Heart right ventricle (tissue), 16 donors: ENCODE measurements around the gene PRICKLE1. TPM values are rescaled to one million over a fixed set of nuclear protein-coding genes. Genes with fewer than 3 reads are reported as not detected.

Source experiments
- ATAC-seq, 8 donors: fragments of 200-7000 bp; cut with Tn5 transposase; one replicate each; pipeline ENCODE4 v1.9.1; 2020; ENCODE audit warnings: mild to moderate bottlenecking in 8 of 8, moderate library complexity in 8 of 8, moderate number of reproducible peaks in 1 of 8
- DNase-seq, 2 donors: peaks; one replicate each; pipeline ENCODE4 v3.0.0-alpha.2; 2020
- H3K27ac ChIP-seq, 10 donors: fragments of 200-600 bp; sonication (generic) in 2 of 10; one replicate each; pipeline versions ENCODE4 v1.5.0 to v1.8.0; 2020 to 2022; ENCODE audit warnings: mild to moderate bottlenecking in 3 of 10
- H3K27me3 ChIP-seq, 7 donors: fragments of 200-600 bp; one replicate each; pipeline ENCODE4 v1.8.0; 2021 to 2022; ENCODE audit warnings: mild to moderate bottlenecking in 2 of 7
- H3K36me3 ChIP-seq, 9 donors: fragments of 200-600 bp; sonication (generic) in 1 of 9; one replicate each; pipeline versions ENCODE4 v1.5.0 to v1.8.0; 2020 to 2022; ENCODE audit warnings: mild to moderate bottlenecking in 2 of 9
- H3K4me1 ChIP-seq, 9 donors: fragments of 200-600 bp; sonication (generic) in 1 of 9; one replicate each; pipeline versions ENCODE4 v1.5.0 to v1.8.0; 2020 to 2022; ENCODE audit warnings: mild to moderate bottlenecking in 4 of 9
- H3K4me3 ChIP-seq, 10 donors: fragments of 200-600 bp; sonication (generic) in 2 of 10; one replicate each; pipeline versions ENCODE4 v1.5.0 to v1.8.0; 2020 to 2022; ENCODE audit warnings: mild to moderate bottlenecking in 7 of 10, moderate library complexity in 2 of 10
- H3K9me3 ChIP-seq, 11 donors: fragments of 200-600 bp in 10 of 11; sonication (generic) in 2 of 11; one replicate each; pipeline versions ENCODE4 v1.5.0 to v1.8.0; 2013 to 2022; ENCODE audit warnings: mild to moderate bottlenecking in 2 of 11, control low read depth in 1 of 11, moderate library complexity in 1 of 11
- CTCF ChIP-seq, 9 donors: fragments of 200-600 bp; sonication (generic) in 2 of 9; IDR thresholded peaks; one replicate each; pipeline versions ENCODE4 v1.5.0 to v1.8.0; 2021 to 2022; ENCODE audit warnings: antibody characterized with exemption in 9 of 9, mild to moderate bottlenecking in 5 of 9, moderate library complexity in 1 of 9
- WGBS, 2 donors: extraction: QIAGEN DNeasy Blood & Tissue Kit; methylation state at CpG; one replicate each; pipeline ENCODE4 v1.1.7; 2013; ENCODE audit warnings: inconsistent platforms in 1 of 2; 5-methylcytosine and 5-hydroxymethylcytosine counted together
- intact Hi-C, 10 donors: fragments of 100-400 bp; cut with DNase I; formaldehyde crosslinking; loops; one replicate each; pipeline versions ENCODE4 v1.11.1 to v1.14.2; 2022
- polyA plus RNA-seq, 2 donors: library from polyadenylated mRNA; stranded (reverse); fragments of 200-250 nt; gene quantifications; one replicate each; pipeline ENCODE4 v1.2.3, GENCODE V29; 2013
- total RNA-seq, 10 donors: library from RNA; stranded (reverse); fragmentation: NEBNext Ultra II Directional in 3 of 10; extraction: Animal tissue kit (Norgen Biotek cat#: 25700) in 3 of 10; gene quantifications; one replicate each; pipeline versions ENCODE4 v1.2.1 to v1.2.4, GENCODE V29; 2021 to 2023
- donor health status: Arrhythmogenic right ventricular cardiomyopathy.
- donor health status: ischemic (EF 13 %, LVEDD 7.1; RV severe dilation, severe dysfunction).
- donor health status: healthy with polysubstance abuse.
- donor health status: DM: no; HTN: yes; CAD: no.
- donor health status: DM: no; HTN: no; CAD: no.
- donor health status: ischemic (EF 25% LVEDD 6.9; RV normal size, moderate dysfunction).
- donor health status: ischemic (EF 25% LVEDD 5.7; RV mildly dilated, moderate dysfunction).
- donor health status: healthy.
- donor health status: DM: yes; HTN: yes; CAD: no.
- donor health status: Ischemic cardiomyopathy.
- donor health status: ischemic (EF 35%, LVEDD 5.7; RV mildly dilated, moderate dysfunction).
- donor health status: nonischemic (EF 11% LVEDD 7.7; RV severe dilation, severe dysfunction).
- donor health status: DM: yes; HTN: yes; CAD: no.
- donor health status: PGD.
- donor health status: ischemic (EF 29% LVEDD 5.4; RV normal size, mild dysfunction).
- donor health status: nonischemic (EF 23%, LVEDD 6.1; RV moderate dilation, normal function).

The PRICKLE1 gene
- total and polyA plus RNA-seq, 12 donors: 2.9 to 36.9 (median 17.8) TPM

GRCh38 chr12:42524716-42525115 lies 64.8 kb downstream of the PRICKLE1 start:
- no peaks in the 10 kb centered on the region for H3K27me3 ChIP-seq
- no peak for ATAC-seq
- 58 to 78% methylated on average over 5 of the region's 5 CpGs for WGBS, 2 donors

GRCh38 chr12:42516573-42516972 lies 73.0 kb downstream of the PRICKLE1 start:
- H3K9me3 ChIP-seq: peaks cover 0 to 12% (median 5%) of the 10 kb centered on the region in 11 donors
- H3K27me3 ChIP-seq: no peaks in the 10 kb centered on the region
- no peak overlapping the region for H3K4me3 ChIP-seq
- DNase-seq (no peak), ATAC-seq (no peak)
- intact Hi-C loops: no loop called here
- H3K27ac ChIP-seq: no peak overlapping the region
- peaks cover 0 to 4% (median 0%) of the 10 kb centered on the region in 9 donors for H3K4me1 ChIP-seq
- 79 to 97% methylated on average over 2 of the region's 2 CpGs for WGBS, 2 donors
- no peaks in the 10 kb centered on the region for H3K36me3 ChIP-seq
- no peak for TF ChIP-seq CTCF (IDR thresholded peaks at IDR 0.05)

More at GRCh38 chr12:42524716-42525115, 64.8 kb downstream of the PRICKLE1 start:
- Histone ChIP-seq H3K4me3 (no peak overlapping the region), H3K9me3 (no peaks in the 10 kb centered on the region), H3K36me3 (peaks cover 0 to 12% (median 0%) of the 10 kb centered on the region in 9 donors), H3K4me1 (no peaks in the 10 kb centered on the region), H3K27ac (no peak overlapping the region)
- DNase-seq: no peak
- no peak for TF ChIP-seq CTCF (IDR thresholded peaks at IDR 0.05)
- intact Hi-C loops: no loop called here

GRCh38 chr12:42511656-42512055 lies 77.9 kb downstream of the PRICKLE1 start:
- ATAC-seq (no peak), DNase-seq (no peak)
- intact Hi-C loops: no loop called here
- no peak overlapping the region for H3K27ac ChIP-seq
- no peak for TF ChIP-seq CTCF (IDR thresholded peaks at IDR 0.05)
- peaks cover 0 to 27% (median 7%) of the 10 kb centered on the region in 9 donors for H3K4me1 ChIP-seq
- peaks cover 0 to 8% (median 2%) of the 10 kb centered on the region in 11 donors for H3K9me3 ChIP-seq
- 96 to 100% methylated on average over 1 of the region's 1 CpG for WGBS, 2 donors
- no peaks in the 10 kb centered on the region for H3K36me3 ChIP-seq
- H3K4me3 ChIP-seq: no peak overlapping the region
- no peaks in the 10 kb centered on the region for H3K27me3 ChIP-seq

GRCh38 chr12:42510823-42511222 lies 78.7 kb downstream of the PRICKLE1 start:
- no peak for DNase-seq
- no peak for TF ChIP-seq CTCF (IDR thresholded peaks at IDR 0.05)
- peaks cover 0 to under 1% (median 0%) of the 10 kb centered on the region in 11 donors for H3K9me3 ChIP-seq
- intact Hi-C loops: no loop called here
- no peaks in the 10 kb centered on the region for H3K27me3 ChIP-seq
- H3K27ac ChIP-seq: no peak overlapping the region
- H3K4me3 ChIP-seq: no peak overlapping the region
- no peak for ATAC-seq
- H3K36me3 ChIP-seq: no peaks in the 10 kb centered on the region
- H3K4me1 ChIP-seq: peaks cover 0 to 27% (median 7%) of the 10 kb centered on the region in 9 donors
